Testis (tissue), 2 donors: ENCODE measurements around the gene XG.

Source experiments
- POLR2A ChIP-seq: fragments of 450-650 bp; IDR thresholded peaks from one replicate; pipeline ENCODE4 v1.6.1; 2017; ENCODE audit warnings: antibody characterized with exemption, mild to moderate bottlenecking, moderate library complexity
- TF ChIP-seq, protein P1 (sequence below), 3 experiments: fragments of 450-650 bp in 2 of 3; fragments of 200-600 bp in 1 of 3; sonication (generic) in 1 of 3; IDR thresholded peaks; one replicate each; pipeline ENCODE4 v1.5.1; 2016 to 2019; ENCODE audit warnings: antibody characterized with exemption in 3 of 3, mild to moderate bottlenecking in 2 of 3, moderate library complexity in 1 of 3

DNA sequence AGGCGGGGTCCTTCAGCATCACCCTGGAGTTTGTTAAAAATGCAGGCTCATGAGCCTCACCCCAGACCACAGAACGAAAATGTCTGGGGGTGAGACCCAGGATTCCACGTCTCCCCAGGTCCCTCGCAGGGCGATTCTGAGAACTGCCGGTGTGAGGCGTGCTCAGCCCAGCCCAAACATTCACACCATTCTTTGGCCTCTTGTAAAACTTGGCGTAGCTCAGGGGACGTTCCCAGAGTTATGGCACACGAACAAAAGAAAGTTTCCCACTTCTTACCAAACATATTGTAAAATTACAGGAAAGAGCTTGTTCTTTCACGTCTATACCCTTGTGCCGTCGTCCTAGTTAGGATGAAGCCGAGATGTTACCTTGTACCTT, 47.9 kb upstream of the XG start:
- TF ChIP-seq, protein P1, sequence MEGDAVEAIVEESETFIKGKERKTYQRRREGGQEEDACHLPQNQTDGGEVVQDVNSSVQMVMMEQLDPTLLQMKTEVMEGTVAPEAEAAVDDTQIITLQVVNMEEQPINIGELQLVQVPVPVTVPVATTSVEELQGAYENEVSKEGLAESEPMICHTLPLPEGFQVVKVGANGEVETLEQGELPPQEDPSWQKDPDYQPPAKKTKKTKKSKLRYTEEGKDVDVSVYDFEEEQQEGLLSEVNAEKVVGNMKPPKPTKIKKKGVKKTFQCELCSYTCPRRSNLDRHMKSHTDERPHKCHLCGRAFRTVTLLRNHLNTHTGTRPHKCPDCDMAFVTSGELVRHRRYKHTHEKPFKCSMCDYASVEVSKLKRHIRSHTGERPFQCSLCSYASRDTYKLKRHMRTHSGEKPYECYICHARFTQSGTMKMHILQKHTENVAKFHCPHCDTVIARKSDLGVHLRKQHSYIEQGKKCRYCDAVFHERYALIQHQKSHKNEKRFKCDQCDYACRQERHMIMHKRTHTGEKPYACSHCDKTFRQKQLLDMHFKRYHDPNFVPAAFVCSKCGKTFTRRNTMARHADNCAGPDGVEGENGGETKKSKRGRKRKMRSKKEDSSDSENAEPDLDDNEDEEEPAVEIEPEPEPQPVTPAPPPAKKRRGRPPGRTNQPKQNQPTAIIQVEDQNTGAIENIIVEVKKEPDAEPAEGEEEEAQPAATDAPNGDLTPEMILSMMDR (IDR thresholded peaks at IDR 0.05), result peak in 2 of 3 experiments; percentile 34 to 42
- TF ChIP-seq POLR2A, result no peak
